ENCODE results near the gene PIP5K1C.
"Not testable (repeated sequence)": the region's sequence is repeated elsewhere in the genome, so short reads cannot be mapped to it uniquely, and the experiment has no call there.

Gene PIP5K1C

DNA sequence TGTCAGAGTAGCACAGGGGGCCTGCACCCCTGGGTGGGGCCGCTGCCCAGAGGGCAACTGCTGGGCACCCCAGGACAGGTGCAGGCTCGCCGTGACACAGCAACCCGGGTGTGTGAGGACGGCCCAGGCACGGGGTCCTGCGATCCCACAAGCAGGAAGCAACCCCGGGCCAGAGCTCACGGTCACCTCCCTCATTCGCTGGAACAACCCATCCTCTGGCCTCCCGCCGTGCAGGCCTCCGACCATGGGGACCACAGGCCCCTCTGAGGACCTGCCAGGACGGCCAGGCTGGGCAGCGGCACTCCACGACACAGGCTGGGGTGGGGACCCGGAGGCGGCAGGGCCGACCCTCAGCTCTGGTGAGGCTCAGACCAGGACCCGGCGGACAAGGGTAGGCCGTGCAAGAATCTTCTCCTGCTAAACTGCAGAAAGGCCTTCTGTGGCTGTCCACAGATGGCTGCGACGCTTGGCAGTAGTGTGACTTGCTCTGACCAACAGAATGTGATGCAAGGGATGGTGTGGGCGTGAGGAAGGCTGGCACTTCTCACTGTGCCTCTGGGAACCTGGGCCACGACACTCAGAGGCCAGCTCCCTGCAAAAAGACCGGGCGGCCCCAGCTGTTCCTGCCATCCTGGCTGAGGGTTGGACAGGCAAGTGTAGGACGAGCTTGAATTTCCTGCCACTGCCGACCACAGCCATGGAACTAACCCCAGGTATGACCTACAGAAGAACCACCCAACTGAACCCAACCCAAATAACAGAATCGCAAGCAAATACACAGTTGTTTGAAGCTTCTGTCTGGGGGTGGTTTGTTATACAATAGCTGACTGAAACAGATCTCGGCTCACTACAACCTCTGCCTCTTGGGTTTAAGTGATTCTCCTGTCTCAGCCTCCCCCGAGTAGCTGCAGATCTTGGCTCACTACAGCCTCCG lies 26.5 kb downstream of the PIP5K1C start:
- no peak for DNase-seq

DNA sequence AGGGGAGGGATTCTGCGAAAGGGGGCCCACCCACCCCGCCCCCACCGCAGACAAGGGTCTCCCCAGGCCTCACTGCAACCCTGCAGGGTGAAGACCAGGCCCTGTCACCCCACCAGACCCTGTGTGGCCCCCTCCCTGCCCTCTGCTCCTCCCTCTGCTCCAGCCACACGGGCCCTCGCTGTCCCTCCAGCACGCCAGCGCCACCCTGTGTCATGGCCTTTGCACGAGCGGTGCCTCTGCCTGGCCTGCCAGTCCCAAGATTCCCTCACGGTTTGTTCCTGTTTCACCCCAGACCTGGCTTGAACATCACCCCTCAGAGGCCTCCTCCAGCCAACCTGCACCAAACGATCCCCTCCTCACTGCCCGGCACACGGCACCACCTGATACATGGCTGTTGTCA lies 27.3 kb downstream of the PIP5K1C start:
- DNase-seq = no peak

DNA sequence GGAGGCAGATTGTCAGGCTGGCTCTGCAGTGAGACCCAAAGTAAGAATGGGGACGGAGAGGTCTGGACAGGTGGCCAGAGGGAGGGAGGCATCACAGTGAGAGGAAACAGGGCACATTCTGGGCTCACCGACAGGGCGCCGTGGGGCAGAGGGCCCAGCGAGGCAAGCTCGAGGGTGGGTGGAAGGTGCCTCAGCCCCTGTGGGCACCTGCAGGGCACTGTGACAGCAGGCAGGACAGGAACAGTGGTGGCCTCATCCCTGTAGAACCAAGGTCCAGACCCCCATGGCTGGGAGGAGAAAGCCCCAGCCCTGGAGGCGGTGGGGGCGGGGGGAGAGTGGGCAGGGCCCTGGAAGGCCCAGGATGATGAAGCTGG lies 27.7 kb downstream of the PIP5K1C start:
- no peak for DNase-seq

DNA sequence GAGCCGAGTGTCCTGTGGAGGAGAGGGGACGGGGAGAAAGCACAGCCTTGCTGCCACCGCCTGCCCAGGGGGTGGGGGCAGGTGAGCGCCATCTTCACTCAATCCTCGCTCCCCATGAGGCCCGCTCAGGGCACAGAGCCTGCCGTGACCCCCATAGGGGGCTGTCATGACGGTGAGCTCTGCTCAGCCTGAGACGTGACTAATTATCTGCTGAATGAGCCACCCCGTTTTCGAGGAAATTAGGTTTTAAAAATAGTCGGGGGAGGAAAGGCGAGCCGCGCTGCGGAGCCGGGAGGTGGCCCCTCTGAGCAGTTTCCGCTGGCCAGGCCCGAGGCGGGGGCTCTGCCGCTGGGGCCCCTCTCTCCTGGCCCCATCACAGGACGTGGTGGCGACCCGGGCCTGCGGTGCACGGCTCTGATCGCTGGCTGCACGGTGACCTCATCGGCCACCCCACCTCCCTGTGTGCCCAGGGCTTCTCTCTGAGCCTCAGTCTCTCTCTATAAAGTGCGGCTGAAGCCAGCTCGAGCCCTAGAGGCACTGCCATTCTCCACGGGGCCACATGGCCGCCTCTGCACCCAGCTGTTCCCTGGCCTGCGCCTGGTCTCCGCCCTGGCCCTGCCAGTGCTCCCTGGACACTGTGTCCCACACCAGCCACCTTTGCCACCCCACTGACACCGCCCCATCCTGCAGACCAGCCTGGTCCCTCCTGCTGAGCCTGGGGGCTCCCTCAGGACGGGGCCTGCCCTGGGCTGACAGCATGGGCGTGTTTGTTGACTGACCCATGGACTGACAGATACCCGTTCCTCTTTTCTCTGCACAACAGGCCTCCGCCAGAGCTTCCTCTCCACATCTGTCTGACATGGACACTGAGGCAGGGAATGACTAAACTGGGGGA lies 28.3 kb downstream of the PIP5K1C start:
- DNase-seq = no peak

DNA sequence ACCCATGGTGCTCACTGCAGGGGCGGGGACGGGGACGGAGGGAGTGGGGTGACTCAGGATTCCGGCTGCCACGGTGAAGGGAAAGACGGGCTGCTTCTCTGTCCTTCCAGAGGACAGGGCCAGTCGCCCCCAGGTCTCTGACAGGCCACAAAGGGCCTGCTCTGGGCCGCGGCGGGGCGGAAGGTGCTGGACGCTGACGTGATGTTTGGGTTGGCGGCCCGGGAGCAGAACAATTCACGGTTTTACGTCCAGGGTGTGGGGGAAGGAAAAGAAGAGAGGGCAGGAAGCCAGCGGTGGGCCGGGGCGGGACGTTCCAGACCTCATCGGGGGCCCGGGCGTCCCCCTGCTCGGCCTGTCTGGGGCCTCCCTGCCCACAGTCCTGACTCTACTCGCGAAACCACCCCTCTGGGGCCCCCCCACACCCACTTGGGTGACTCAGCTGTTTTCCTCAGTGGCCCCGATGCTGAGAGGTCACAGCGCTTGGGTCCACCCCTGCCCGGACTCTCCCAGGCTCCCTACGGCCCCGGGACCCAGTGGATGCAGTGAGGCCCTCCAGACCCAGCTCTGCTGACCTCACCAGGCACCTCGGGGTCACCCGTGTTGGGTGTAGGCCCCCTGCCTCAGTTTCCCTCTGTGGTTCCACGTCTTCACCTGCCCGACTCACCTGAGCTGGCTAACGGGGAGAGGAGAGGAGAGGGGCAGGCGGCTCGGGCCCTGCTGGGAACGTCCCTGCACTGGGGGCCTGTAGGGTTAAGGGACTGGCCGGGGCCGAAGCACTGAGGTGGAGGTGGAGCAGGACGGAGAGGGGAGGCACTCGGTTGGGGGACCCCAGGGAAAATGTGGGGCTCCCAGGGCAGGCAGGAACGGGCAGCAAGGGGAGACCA lies 29.2 kb downstream of the PIP5K1C start:
- no peak for DNase-seq

DNA sequence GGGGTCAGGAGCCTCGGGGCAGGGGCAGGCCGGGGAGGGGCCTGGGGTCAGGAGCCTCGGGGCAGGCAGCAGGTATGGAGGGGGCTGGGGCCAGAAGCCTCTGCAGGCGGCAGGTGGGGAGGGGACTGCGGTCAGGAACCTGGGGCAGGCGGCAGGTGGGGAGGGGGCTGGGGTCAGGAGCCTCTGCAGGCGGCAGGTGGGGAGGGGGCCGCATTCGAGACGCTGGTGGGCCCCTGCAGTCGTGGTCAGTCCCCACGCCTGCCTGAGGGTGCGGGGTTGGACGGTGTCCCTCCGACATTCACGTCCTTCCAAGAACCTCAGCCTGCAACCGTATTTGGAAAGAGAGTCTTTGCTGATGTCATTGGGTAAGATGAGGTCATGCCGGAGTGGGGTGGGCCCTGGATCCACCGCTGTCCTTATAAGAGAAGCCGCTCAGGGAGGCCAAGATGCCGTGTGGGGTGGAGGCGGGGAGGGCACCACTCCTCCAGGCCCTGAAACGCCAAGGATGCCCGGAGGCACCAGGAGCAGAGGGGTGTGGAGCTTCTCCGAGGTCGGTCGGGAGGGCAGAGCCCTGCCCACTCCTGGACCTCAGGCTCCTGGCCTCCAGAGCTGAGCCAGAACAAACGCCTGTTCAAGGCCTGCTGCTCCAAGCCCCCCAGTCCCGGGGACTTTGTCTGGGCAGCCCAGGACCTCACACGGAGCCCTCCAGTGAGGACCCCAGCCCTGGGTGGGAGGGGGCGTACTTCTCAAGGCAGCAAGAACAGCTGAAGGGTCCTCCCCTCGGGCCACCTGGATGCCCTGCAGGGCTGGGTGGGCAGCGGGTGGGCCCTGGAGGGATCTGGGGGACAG lies 30.1 kb downstream of the PIP5K1C start:
- no peak for DNase-seq

DNA sequence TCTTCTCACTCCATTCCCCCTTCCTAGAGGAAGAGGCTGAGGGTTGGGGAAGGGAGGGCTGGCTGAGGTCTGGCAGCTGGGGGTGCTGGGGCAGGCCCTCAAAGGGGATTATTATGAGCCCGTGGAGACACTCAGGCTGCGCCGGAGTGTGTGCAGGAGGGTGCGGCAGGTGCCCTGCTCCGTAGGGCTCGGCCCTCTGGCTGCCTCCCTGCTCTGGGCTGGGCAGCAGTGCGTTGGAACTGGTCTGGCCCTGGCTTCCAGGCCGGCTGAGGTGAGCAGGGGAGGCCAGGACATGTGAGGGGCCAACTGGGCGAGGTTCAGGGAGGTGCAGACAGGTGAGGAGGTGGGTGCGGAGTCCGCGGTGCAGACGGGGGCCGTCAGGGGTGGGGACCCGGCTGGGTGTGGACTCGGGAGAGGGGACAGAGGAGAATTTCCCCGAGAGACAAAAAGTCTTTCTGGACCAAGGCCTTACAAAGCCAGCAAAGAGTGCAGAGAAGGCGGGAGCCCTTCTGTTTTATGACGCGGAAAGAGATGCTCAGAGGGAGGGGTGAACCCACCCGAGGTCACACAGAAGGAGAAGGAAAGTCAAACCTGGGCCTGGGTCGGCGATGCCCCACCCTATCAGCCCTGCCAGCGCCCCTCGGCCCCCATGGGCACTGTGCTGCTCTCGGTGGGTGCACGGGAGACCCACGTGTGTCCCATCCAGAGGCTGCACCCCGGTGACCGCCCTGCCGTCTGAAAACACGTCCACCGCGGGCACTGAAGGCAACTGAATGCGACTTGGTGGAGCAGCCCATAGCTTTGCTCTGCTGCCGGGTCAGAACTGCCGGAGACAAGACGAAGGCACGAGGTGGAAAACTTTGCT lies 31.0 kb downstream of the PIP5K1C start:
- no peak for DNase-seq

DNA sequence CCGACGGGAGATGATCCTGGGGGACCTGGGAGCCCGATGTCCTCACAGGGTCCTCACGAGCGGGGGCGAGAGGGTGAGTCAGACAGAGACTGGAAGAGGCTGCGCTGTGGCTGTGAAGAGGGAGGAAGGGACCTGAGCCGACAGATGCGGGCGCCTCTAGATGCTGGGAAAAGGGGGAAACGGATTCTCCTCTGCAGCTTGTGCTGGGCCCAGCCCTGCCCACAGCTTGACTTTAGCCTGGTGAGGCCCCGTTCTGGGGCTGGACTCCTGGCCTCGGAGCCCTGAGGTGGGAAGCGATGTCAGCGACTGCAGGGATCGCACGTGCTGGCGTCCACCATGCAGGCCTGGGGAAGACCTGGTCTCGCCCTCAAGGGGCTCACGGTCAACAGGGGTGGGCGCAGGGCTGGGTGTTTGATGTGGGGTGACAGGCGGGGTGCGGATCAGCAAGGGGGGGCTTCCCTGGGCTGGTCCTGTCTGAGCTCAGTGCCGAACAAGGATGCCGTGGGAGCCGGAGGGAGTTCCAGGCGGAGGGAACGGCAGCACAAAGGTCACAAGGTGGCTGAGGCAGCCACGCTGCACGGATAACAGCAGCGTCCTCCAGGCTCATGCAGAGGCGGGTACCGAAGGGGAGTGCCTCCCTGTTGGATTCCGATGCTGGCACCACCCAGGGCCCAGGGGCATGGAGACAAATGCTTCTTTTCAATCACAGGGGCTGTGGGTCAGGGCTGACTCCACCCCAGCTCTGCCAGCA lies 31.8 kb downstream of the PIP5K1C start:
- no peak for DNase-seq

DNA sequence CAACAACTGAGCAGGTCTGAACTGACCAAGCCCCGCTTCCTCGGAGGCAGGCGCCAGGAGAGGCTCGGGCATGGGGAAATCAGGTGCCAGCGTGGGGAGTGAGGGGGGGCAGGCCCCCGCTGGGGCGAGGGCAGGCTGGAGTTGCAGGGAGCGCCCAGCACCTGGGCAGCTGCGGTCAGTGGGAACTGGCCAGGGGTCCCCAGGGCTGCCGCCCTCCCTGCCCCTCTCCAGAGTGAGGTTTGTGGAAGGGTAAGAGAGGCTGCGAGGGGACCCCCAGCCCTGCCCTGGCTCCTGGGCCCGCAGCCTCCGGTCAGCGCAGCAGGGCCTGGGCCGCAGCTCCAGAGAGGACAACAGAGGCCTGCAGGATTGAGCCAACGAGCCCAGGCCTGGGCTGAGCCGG lies 32.5 kb downstream of the PIP5K1C start:
- no peak for DNase-seq

DNA sequence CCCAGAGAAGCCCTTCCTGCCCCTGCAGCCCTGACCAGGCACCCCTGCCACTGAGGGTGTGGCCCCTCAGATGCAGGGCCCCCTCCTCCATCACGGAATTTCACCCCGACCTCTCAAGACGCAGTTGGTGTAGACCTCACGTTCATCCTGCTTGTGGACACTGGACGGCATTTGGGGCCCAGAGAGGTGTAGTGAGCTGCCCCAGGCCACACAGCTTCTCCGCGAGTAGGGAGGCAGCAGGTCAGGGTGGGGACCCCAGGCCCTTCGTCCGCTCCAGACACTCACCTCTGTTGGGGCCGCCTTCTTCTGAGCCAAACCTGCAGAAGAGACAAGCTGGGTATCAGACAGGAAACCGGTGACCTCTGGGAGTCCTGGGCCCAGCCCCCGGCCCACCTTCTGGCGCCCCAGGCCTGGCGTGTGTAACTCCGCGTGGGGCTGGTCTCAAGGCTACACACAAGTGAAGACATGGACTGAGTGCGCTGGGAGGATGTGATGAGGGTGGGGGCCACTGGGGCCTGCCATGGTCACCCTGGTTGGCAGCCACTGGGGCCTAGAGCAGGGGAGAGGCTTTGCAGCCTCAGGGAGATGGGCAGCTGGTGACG lies 33.1 kb downstream of the PIP5K1C start:
- no peak for DNase-seq

DNA sequence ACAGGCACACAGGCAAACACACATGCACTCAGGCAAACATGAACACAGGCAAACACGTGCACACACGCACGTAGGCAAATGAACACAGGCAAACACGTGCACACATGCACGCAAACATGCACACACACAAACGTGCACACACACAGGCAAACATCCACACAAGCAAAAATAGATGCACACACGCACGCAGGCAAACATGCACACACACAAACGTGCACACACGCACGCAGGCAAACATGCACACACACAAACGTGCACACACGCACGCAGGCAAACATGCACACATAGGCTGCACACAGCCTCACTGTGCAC lies 33.8 kb downstream of the PIP5K1C start:
- not testable (repeated sequence) for DNase-seq

DNA sequence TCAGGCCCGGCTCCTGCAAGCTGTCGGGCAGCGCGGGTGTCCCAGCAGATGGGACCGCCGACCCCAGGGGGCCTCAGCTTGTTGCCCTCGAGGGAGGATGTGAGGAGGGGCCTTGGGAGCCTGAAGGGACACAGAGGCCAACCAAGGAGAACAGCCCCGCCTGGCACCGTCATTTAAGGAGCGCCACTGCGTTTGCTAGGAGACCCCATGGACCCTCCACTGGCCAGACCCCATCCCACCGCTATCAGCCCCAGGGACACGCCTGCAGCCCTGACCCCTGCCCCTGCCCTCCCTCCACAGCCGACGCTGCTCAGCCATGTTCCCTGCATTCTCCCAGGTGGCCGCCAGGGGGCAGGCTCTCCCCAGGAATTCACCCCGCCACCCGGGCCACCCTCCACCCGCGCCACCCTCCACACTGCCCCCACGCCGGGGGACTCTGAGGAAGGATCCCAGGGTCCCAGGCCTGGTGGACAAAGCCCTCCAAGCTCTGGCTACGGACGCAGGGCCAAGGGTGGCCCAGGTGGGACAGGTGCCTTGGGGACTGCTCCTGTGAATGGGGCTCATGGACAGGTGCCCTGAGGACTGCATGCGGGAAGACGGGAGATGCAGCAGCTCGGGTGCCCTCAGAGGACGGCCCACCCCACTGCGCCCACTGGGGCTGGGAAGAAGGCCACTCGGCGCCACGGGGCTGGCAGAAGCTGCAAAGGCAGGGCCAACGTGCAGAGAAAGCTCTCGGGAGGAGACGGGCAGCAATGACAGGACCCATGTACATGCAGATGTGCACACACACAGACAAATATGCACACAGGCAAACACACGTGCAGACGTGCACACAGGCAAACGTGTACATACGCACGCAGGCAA lies 34.4 kb downstream of the PIP5K1C start:
- no peak for DNase-seq

DNA sequence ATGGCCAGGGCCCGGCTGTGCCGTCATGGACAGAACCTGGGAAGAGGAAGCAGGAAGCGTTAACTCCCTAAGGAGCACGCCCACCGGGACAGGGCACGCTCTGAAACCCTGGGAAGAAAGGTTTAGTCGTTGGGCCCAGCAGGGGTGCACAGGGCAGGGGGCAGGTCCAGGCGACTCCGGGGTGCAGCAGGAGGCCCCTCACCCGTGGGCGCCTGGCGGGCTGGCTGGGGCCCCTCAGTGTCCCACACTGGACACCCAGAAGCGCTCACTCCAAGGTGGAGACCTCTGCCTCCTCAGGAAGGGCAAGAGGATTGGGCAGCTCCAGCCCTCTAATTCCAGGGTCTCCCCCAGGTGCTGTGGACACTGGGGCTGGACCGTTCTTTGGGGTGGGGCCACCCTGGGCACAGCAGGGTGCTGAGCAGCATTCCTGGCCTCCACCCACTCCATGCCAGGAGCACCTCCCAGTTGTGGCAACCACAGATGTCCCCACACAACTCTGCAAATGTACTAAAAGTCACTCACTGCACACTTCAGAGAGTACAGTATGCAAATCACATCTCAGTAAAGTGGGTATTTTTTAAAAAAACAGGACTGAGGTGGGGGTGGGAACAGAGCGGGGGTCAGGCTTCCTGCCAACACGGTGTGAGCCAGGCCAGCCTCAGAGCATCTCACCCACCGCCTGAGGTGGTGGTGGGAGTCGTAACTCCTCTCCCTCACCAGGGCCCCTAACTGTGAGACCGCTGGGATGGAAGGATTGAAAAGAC lies 35.2 kb downstream of the PIP5K1C start:
- DNase-seq = no peak

DNA sequence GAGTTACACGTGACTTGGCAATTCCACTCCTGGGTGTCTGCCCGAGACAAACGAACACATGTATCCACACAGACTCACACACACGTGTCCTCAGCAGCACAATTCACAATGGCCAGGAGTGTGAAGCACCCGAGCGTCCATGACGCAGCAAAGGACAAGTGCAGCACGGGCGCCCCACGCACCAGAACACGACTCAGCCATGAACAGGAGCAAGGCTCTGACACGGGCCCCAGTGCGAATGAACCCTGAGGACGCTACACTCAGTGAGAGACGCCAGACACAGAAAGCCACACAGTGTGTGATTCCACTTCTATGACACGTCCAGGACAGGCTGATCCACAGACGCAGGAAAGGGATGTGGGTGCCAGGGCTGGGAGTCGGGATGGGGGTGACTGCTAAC lies 36.4 kb downstream of the PIP5K1C start:
- DNase-seq = no peak

DNA sequence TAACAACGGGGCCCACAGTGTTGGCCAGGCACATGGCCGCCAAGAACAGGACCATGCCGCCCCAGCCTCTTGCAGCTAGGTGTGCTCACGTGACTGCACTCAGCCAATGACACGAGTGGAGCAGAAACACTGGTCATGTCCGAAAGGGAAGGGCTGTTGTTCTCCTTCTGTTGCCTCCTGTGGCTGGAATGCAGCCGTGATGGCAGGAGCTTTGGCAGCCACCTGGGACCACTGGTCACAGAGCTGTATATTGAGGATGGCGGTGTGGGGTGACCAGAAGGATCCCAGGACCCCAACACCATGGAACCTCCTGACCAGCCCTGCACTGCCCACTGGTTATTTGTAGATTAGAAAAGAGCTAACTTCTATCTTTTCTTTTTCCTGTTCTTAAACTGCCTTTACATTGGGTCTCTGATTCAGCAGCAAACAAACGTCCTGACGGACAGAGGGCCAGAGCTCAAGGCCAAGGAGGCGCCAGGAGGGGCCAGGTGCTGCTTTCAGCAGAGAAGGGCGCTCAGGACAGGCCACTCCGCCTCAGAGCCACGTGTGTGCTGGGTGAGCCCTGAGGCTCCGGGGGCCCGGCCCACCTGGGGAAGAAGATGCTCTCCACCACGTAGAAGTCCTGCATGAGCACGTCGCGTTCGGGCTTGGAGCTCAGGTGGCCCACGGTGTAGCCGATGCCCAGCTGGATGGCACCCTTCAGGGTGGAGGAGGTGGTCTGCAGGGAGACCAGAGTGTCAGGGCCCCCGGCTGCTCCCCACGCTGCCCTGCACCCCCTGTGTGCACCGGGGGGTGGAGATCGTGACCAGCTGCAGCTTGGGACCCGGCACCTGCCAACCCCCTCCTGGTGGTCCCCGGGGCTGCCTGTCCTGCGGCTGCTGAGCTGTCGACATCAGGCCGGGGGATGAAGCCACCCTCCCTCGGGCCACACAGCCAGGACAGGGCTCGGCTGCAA lies 38.7 kb downstream of the PIP5K1C start:
- DNase-seq = no peak

DNA sequence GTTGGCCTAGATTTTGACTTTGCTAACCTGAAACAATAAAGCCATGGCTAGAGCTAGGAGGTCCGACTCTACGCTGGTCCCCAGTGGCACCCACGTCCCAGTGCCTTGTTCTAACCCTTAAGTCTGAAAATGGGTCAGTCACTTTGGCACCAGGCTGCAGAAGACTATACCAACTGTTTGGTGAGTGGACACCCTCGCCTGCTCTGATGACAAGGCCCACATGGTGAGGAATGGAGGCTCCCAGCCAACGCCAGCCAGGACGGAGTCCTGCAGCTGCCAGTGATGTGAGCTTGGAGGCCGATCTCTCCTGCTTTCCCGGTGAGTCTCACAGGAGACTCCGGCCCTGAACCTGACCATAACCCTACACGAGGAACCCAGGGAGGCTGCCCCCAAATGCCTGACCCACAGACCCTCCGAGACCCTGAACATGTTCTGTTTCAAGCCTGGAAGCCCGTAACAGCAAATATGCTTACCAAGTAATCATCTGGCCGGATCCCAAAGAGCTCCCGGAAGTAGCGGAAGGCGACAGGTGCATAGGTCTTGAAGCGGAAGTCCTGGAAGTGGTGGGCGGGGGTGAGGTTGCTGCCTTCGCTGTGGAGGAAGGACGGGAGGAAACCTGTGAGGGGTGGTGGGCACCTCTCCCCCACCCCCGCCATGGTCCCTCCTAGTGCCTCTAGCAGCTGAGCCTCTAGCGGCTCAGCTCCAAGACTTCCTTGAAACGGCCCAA lies 39.6 kb downstream of the PIP5K1C start:
- DNase-seq = no peak
